HepG2 (cell line): Measurements from ENCODE around the gene ABCG2. TPM values are rescaled to one million over a fixed set of nuclear protein-coding genes. Genes with fewer than 3 reads are reported as not detected.

ENCODE experiments used
- ATAC-seq: fragments of 200-7000 bp; cut with Tn5 transposase; 3 replicates; pipeline ENCODE4 v1.9.1; 2020; ENCODE audit warnings: mild to moderate bottlenecking, moderate library complexity
- BruUV-seq: library from RNA; stranded (reverse); fragments of 400-500 nt; replicated peaks from 2 replicates; lab custom pipeline; 2021; lab: Mats Ljungman, UMichigan
- CTCF ChIA-PET: fragments of 300-600 bp; formaldehyde crosslinking; extraction: SDS; loops from one replicate; lab custom pipeline; 2021; ENCODE audit warnings: low total read pairs, inconsistent platforms, low intra/inter-chr PET ratio; lab: Yijun Ruan, JAX
- POLR2A ChIA-PET: fragments of 350-600 bp; sonication (Branson Sonifier 250); formaldehyde crosslinking; loops from one replicate; lab custom pipeline; 2020; ENCODE audit warnings: antibody characterized with exemption, inconsistent platforms; lab: Yijun Ruan, JAX
- DNase-seq: peaks from one replicate; pipeline ENCODE4 v3.0.0-alpha.2; 2015; ENCODE audit warnings: low spot score
- FAIRE-seq: peaks from 3 replicates; lab custom pipeline; 2011; peaks lifted over from hg19 to GRCh38; lab: Jason Lieb, UNC
- H2AFZ ChIP-seq: one replicate; pipeline ENCODE4 v1.6.1; 2011; ENCODE audit warnings: low read length, inconsistent platforms
- H3K27ac ChIP-seq: fragments of 300-600 bp; 3 replicates; pipeline ENCODE4 v1.8.0; 2011; ENCODE audit warnings: mixed run types, mild to moderate bottlenecking, mixed read lengths, low read length, inconsistent platforms; ENCODE audit not compliant: insufficient read depth; ENCODE audit errors: extremely low read length
- H3K27me3 ChIP-seq, 2 experiments: fragments of 200-600 bp in 1 of 2; 2 replicates in 1 of 2; 3 replicates in 1 of 2; pipeline versions ENCODE4 v1.6.0 to v1.8.0; 2011; ENCODE audit warnings: low read length in 2 of 2, mild to moderate bottlenecking in 2 of 2, moderate library complexity in 2 of 2, inconsistent platforms in 1 of 2; ENCODE audit not compliant: insufficient read depth in 2 of 2, control insufficient read depth in 1 of 2
- H3K36me3 ChIP-seq, 2 experiments: fragments of 200-600 bp in 1 of 2; replicated peaks in 1 of 2; 2 replicates in 1 of 2; 3 replicates in 1 of 2; pipeline versions ENCODE4 v1.5.1 to v1.8.0; 2011; ENCODE audit warnings: low read length in 2 of 2, inconsistent platforms in 1 of 2; ENCODE audit not compliant: insufficient read depth in 2 of 2, control insufficient read depth in 1 of 2
- H3K4me1 ChIP-seq: 2 replicates; pipeline ENCODE4 v1.5.1; 2012; ENCODE audit warnings: low read length, inconsistent platforms; ENCODE audit not compliant: insufficient read depth
- H3K4me2 ChIP-seq: 2 replicates; pipeline ENCODE4 v1.6.0; 2011; ENCODE audit warnings: low read depth, low read length, inconsistent platforms
- H3K4me3 ChIP-seq, 3 experiments: fragments of 200-600 bp in 1 of 3; sonication (generic), shearing (Covaris generic) in 1 of 3; replicated peaks in 1 of 3; 2 replicates each; pipeline ENCODE4 v1.5.1; 2011 to 2016; ENCODE audit warnings: low read length in 3 of 3, inconsistent platforms in 2 of 3, low read depth in 2 of 3, mild to moderate bottlenecking in 2 of 3, control low read depth in 1 of 3, mixed read lengths in 1 of 3; ENCODE audit not compliant: insufficient read depth in 1 of 3
- H3K79me2 ChIP-seq: one replicate; pipeline ENCODE4 v1.6.1; 2011; ENCODE audit warnings: low read length, inconsistent platforms; ENCODE audit not compliant: insufficient read depth
- H3K9ac ChIP-seq: 2 replicates; pipeline ENCODE4 v1.6.0; 2011; ENCODE audit warnings: mild to moderate bottlenecking, low read depth, low read length, inconsistent platforms; ENCODE audit not compliant: insufficient read depth
- H3K9me3 ChIP-seq: 2 replicates; pipeline ENCODE4 v1.5.1; 2012; ENCODE audit warnings: mild to moderate bottlenecking, low read length
- H4K20me1 ChIP-seq: 2 replicates; pipeline ENCODE4 v1.6.0; 2011; ENCODE audit warnings: inconsistent platforms, mild to moderate bottlenecking, low read length, moderate library complexity; ENCODE audit not compliant: insufficient read depth
- CREM ChIP-seq, 2 experiments: sonication (generic) in 1 of 2; formaldehyde crosslinking in 1 of 2; IDR thresholded peaks; 2 replicates each; pipeline versions ENCODE4 v1.4.0 to v1.6.1; 2016 to 2020; ENCODE audit warnings: antibody characterized with exemption in 1 of 2, mild to moderate bottlenecking in 1 of 2, missing genetic modification reagents in 1 of 2
- ELF3 ChIP-seq: IDR thresholded peaks from 2 replicates; pipeline ENCODE4 v1.6.1; 2016; ENCODE audit warnings: missing genetic modification reagents, missing compliant biosample characterization
- IKZF1 ChIP-seq: fragments of 450-650 bp; IDR thresholded peaks from 2 replicates; pipeline ENCODE4 v1.7.1; 2016
- MTA3 ChIP-seq: sonication (generic); formaldehyde crosslinking; IDR thresholded peaks from 2 replicates; pipeline ENCODE4 v1.4.0; 2020; ENCODE audit warnings: missing genetic modification reagents
- MTF1 ChIP-seq: sonication (generic); formaldehyde crosslinking; IDR thresholded peaks from 2 replicates; pipeline ENCODE4 v1.5.0; 2020; ENCODE audit warnings: missing genetic modification reagents
- NFIC ChIP-seq: IDR thresholded peaks from 2 replicates; pipeline ENCODE4 v1.6.1; 2012; ENCODE audit warnings: mild to moderate bottlenecking, low read length, inconsistent platforms
- PITX1 ChIP-seq: sonication (generic); formaldehyde crosslinking; IDR thresholded peaks from 2 replicates; pipeline ENCODE4 v1.5.1; 2020; ENCODE audit warnings: mild to moderate bottlenecking, missing genetic modification reagents
- PPARG ChIP-seq: conservative IDR thresholded peaks from 2 replicates; pipeline ENCODE4 v1.6.1; 2016; ENCODE audit warnings: missing biosample characterization, missing genetic modification reagents
- ZNF180 ChIP-seq: sonication (generic); formaldehyde crosslinking; IDR thresholded peaks from 2 replicates; pipeline ENCODE4 v1.4.0; 2020; ENCODE audit warnings: low read depth, missing genetic modification reagents, borderline replicate concordance
- ZNF570 ChIP-seq: sonication (generic); formaldehyde crosslinking; IDR thresholded peaks from 2 replicates; pipeline ENCODE4 v1.4.0; 2020; ENCODE audit warnings: mild to moderate bottlenecking, missing genetic modification reagents, borderline replicate concordance
- ZNF615 ChIP-seq: sonication (generic); formaldehyde crosslinking; IDR thresholded peaks from 2 replicates; pipeline ENCODE4 v1.5.0; 2020; ENCODE audit warnings: mild to moderate bottlenecking, missing genetic modification reagents, borderline replicate concordance
- ZNF770 ChIP-seq: sonication (generic); formaldehyde crosslinking; IDR thresholded peaks from 2 replicates; pipeline ENCODE4 v1.5.0; 2020; ENCODE audit warnings: mild to moderate bottlenecking, missing genetic modification reagents
- WGBS: methylation state at CpG from one replicate; pipeline ENCODE4 v1.1.6; 2017; ENCODE audit warnings: low lambda C conversion rate; 5-methylcytosine and 5-hydroxymethylcytosine counted together
- in situ Hi-C: cut with HindIII; loops from 2 replicates; pipeline ENCODE4 v1.10.0; 2017; ENCODE audit warnings: low pct_unique_long_range_greater_than_20kb; ENCODE audit not compliant: extremely low pct_ligation_motif_present
- intact Hi-C: fragments of 100-400 bp; cut with micrococcal nuclease; formaldehyde crosslinking; loops from one replicate; pipeline ENCODE4 v1.10.0; 2022; ENCODE audit not compliant: unreplicated experiment
- polyA plus RNA-seq, 8 experiments: library from polyadenylated mRNA; depleted of rRNA in 3 of 8; stranded (reverse) in 7 of 8; unstranded in 1 of 8; fragments of >200 nt; fragmentation: Illumina TruSeq in 4 of 8; extraction: Trizol in 4 of 8; gene quantifications; 2 replicates each; pipeline versions ENCODE4 v1.2.1 to v1.2.3, GENCODE V29; 2011 to 2016; ENCODE audit warnings: low read depth in 4 of 8, missing spikeins in 1 of 8, mixed read lengths in 1 of 8; ENCODE audit not compliant: insufficient read depth in 1 of 8
- total RNA-seq, 5 experiments: library from RNA; depleted of rRNA; stranded (reverse); fragments of >200 nt; fragmentation: Illumina TruSeq; extraction: Trizol; gene quantifications; 2 replicates each; pipeline ENCODE4 v1.2.3, GENCODE V29; 2016; ENCODE audit warnings: low read depth in 1 of 5

The ABCG2 gene
- total and polyA plus RNA-seq, 2 of the 13 experiments (the other 11 are each of a cell fraction or from before 2014, with no cell fraction given), result 10.0 to 15.7 TPM

GRCh38 chr4:88204882-88205281, 46.4 kb upstream of the ABCG2 start:
- no peaks in the 10 kb centered on the region for H3K36me3 ChIP-seq
- H3K79me2 ChIP-seq, result no peaks in the 10 kb centered on the region
- H3K27me3 ChIP-seq, result no peaks in the 10 kb centered on the region; a peak in 1 of 5 replicates
- intact Hi-C loops (no loop called here), in situ Hi-C loops (no loop called here)
- TF ChIP-seq MTA3 (CRISPR knock-in tag) (no peak), NFIC (no peak), PPARG (CRISPR knock-in tag) (no peak), MTF1 (no peak), ELF3 (no peak), ZNF180 (CRISPR knock-in tag) (no peak), CREM (IDR thresholded peaks at IDR 0.05) (no peak), CREM (CRISPR knock-in tag; IDR thresholded peaks at IDR 0.05) (no peak), ZNF570 (no peak)
- H3K4me1 ChIP-seq, result no peaks in the 10 kb centered on the region
- 15% methylated on average over 1 of the region's 1 CpG for WGBS
- H3K9ac ChIP-seq, result no peak overlapping the region
- H4K20me1 ChIP-seq, result no peaks in the 10 kb centered on the region
- H3K27ac ChIP-seq, result no peak overlapping the region
- no peaks in the 10 kb centered on the region for H3K9me3 ChIP-seq
- no peak overlapping the region for H3K4me3 ChIP-seq
- no peak for FAIRE-seq
- no peak overlapping the region for H2AFZ ChIP-seq
- no peak overlapping the region for H3K4me2 ChIP-seq
- POLR2A ChIA-PET, result no interaction called here
- ATAC-seq, result no peak
- no TSS peak for BruUV-seq
- CTCF ChIA-PET, result no interaction called here
- DNase-seq, result no peak

GRCh38 chr4:88202443-88202842, 44.0 kb upstream of the ABCG2 start:
- H3K27me3 ChIP-seq, result no peaks in the 10 kb centered on the region; a peak in 1 of 5 replicates
- intact Hi-C loops (no loop called here), in situ Hi-C loops (no loop called here)
- no peaks in the 10 kb centered on the region for H3K4me1 ChIP-seq
- peak overlapping the region; percentile 53 for H3K4me2 ChIP-seq
- H2AFZ ChIP-seq, result no peak overlapping the region
- H3K9ac ChIP-seq, result no peak overlapping the region
- H3K9me3 ChIP-seq, result no peaks in the 10 kb centered on the region
- H4K20me1 ChIP-seq, result no peaks in the 10 kb centered on the region
- H3K36me3 ChIP-seq, result no peaks in the 10 kb centered on the region
- 21% methylated on average over 5 of the region's 6 CpGs for WGBS
- DNase-seq, result no peak
- no peak for TF ChIP-seq PITX1 (CRISPR knock-in tag)
- TF ChIP-seq ZNF615 (CRISPR knock-in tag), result no peak
- no peak for TF ChIP-seq IKZF1
- 0 out of 2 replicates have a peak, but pooled peaks have one; percentile 46 for TF ChIP-seq ZNF770
- TF ChIP-seq, all 625 proteins: peak for 1
- ATAC-seq (peak; percentile 47; the same call in 2 of the 3 replicates), FAIRE-seq (no peak)
- CTCF ChIA-PET, result no interaction called here
- H3K27ac ChIP-seq, result no peak overlapping the region
- H3K4me3 ChIP-seq, result no peak overlapping the region
- no peaks in the 10 kb centered on the region for H3K79me2 ChIP-seq
- BruUV-seq, result no TSS peak
- POLR2A ChIA-PET, result no interaction called here
